HL-60 (cell line): ENCODE data around the gene FERMT2.

Source experiments
- DNase-seq, 2 experiments: peaks; one replicate each; pipeline ENCODE4 v3.0.0-alpha.2; 2010 to 2020; ENCODE audit warnings: low read depth in 1 of 2, low spot score in 1 of 2
- H3K27ac ChIP-seq: fragments of 250-450 bp; sonication (Bioruptor Pico); replicated peaks from 2 replicates; pipeline ENCODE4 v1.5.1; 2020; ENCODE audit warnings: mild to moderate bottlenecking, moderate library complexity
- H3K27me3 ChIP-seq: fragments of 250-450 bp; sonication (Bioruptor Pico); 2 replicates; pipeline ENCODE4 v1.5.1; 2021; ENCODE audit warnings: mild to moderate bottlenecking, moderate library complexity; ENCODE audit not compliant: insufficient read depth, poor library complexity, severe bottlenecking
- H3K4me3 ChIP-seq: replicated peaks from 2 replicates; pipeline ENCODE4 v1.5.1; 2011; ENCODE audit warnings: mild to moderate bottlenecking, control low read depth, low read length; ENCODE audit not compliant: insufficient read depth
- CTCF ChIP-seq: IDR thresholded peaks from one replicate; pipeline ENCODE4 v1.5.1; 2011; ENCODE audit warnings: low read length, control low read depth, inconsistent platforms; ENCODE audit not compliant: insufficient read depth
- GABPA ChIP-seq: IDR thresholded peaks from 2 replicates; pipeline ENCODE4 v1.6.1; 2012; ENCODE audit warnings: low read depth
- POLR2AphosphoS5 ChIP-seq: IDR thresholded peaks from 2 replicates; pipeline ENCODE4 v1.6.1; 2012; ENCODE audit warnings: low read depth
- SPI1 ChIP-seq: IDR thresholded peaks from 2 replicates; pipeline ENCODE4 v1.6.1; 2012; ENCODE audit warnings: low read depth, mild to moderate bottlenecking, borderline replicate concordance
- TF ChIP-seq, protein P1 (sequence below): IDR thresholded peaks from 2 replicates; pipeline ENCODE4 v1.6.1; 2012; ENCODE audit warnings: low read depth; ENCODE audit not compliant: insufficient replicate concordance

FERMT2 gene

GRCh38 chr14:52885230-52885629, 65.6 kb downstream of the FERMT2 start:
- Histone ChIP-seq H3K4me3 (no peak overlapping the region), H3K27me3 (no peaks in the 10 kb centered on the region), H3K27ac (no peak overlapping the region)
- TF ChIP-seq CTCF: no peak
- no peak for TF ChIP-seq SPI1
- TF ChIP-seq, protein P1, sequence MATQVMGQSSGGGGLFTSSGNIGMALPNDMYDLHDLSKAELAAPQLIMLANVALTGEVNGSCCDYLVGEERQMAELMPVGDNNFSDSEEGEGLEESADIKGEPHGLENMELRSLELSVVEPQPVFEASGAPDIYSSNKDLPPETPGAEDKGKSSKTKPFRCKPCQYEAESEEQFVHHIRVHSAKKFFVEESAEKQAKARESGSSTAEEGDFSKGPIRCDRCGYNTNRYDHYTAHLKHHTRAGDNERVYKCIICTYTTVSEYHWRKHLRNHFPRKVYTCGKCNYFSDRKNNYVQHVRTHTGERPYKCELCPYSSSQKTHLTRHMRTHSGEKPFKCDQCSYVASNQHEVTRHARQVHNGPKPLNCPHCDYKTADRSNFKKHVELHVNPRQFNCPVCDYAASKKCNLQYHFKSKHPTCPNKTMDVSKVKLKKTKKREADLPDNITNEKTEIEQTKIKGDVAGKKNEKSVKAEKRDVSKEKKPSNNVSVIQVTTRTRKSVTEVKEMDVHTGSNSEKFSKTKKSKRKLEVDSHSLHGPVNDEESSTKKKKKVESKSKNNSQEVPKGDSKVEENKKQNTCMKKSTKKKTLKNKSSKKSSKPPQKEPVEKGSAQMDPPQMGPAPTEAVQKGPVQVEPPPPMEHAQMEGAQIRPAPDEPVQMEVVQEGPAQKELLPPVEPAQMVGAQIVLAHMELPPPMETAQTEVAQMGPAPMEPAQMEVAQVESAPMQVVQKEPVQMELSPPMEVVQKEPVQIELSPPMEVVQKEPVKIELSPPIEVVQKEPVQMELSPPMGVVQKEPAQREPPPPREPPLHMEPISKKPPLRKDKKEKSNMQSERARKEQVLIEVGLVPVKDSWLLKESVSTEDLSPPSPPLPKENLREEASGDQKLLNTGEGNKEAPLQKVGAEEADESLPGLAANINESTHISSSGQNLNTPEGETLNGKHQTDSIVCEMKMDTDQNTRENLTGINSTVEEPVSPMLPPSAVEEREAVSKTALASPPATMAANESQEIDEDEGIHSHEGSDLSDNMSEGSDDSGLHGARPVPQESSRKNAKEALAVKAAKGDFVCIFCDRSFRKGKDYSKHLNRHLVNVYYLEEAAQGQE: no peak
- DNase-seq: no peak

- Histone ChIP-seq H3K4me3 (no peak overlapping the region), H3K27me3 (no peaks in the 10 kb centered on the region), H3K27ac (no peak overlapping the region)
- TF ChIP-seq SPI1 (no peak), POLR2AphosphoS5 (no peak), GABPA (no peak), CTCF (no peak)
- TF ChIP-seq, protein P1: no peak
- no peak for DNase-seq
Measured at GRCh38 chr14:52883658-52884057, 67.2 kb downstream of the FERMT2 start.

DNA sequence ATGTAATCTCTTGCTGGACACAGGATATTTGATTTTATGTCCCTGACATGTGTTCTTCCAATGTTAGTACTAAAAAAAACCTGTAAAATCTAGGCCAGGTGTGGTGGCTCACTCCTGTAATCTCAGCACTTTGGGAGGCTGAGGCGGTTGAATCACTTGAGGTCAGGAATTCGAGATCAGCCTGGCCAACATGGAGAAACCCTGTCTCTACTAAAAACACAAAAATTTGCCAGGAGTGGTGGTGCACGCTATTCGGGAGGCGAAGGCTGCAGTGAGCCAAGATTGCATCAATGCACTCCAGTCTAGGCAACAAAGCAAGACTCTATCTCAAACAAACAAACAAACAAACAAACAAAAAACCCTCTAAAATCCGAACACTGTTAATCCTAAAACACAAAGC, 68.0 kb downstream of the FERMT2 start:
- Histone ChIP-seq H3K4me3 (no peak overlapping the region), H3K27ac (no peak overlapping the region), H3K27me3 (peaks cover 2% of the 10 kb centered on the region)
- TF ChIP-seq SPI1: no peak
- TF ChIP-seq, protein P1: no peak
- TF ChIP-seq POLR2AphosphoS5: no peak
- no peak for TF ChIP-seq CTCF
- TF ChIP-seq GABPA: no peak
- no peak for DNase-seq
